Activated naive CD4-positive, alpha-beta T cell treated with anti-CD3 and anti-CD28 coated beads, Interleukin-2, amount 10 ng/mL, durations not matched to agents 5 hours and 36 hours (primary cell): ENCODE results near the gene MGMT. TPM values are rescaled to one million over a fixed set of nuclear protein-coding genes. Genes with fewer than 3 reads are reported as not detected.

ENCODE experiments used
- total RNA-seq, 2 experiments: library from RNA; stranded (reverse); gene quantifications; one replicate each; pipeline ENCODE4 v1.2.3, GENCODE V29; 2021

MGMT gene
- total RNA-seq: 10 to 100 TPM; 19.2 to 21.1 TPM

GRCh38 chr10:129466703-129467358 lies at the start of gene MGMT:
TSS of gene MGMT (plus strand) at chr10:129467241.

